CD14-positive monocyte (primary cell): ENCODE measurements around the gene CENPC. TPM values are rescaled to one million over a fixed set of nuclear protein-coding genes. Genes with fewer than 3 reads are reported as not detected.

ENCODE experiments used
- DNase-seq, 3 donors: peaks; one replicate each; pipeline ENCODE4 v3.0.0-alpha.2; 2011 to 2022
- H2AFZ ChIP-seq: 2 replicates; pipeline ENCODE4 v1.6.0; 2012; ENCODE audit warnings: mild to moderate bottlenecking, low read depth, low read length, inconsistent platforms; ENCODE audit not compliant: insufficient read depth, poor library complexity, severe bottlenecking
- H3K27ac ChIP-seq, 2 donors: 1 replicate in 1 of 2; 2 replicates in 1 of 2; pipeline ENCODE4 v1.5.1; 2012 to 2013; ENCODE audit warnings: low read length in 2 of 2, control low read depth in 1 of 2, inconsistent platforms in 1 of 2, low read depth in 1 of 2, mild to moderate bottlenecking in 1 of 2
- H3K27me3 ChIP-seq, 2 donors: one replicate each; pipeline versions ENCODE4 v1.6.0 to v1.6.1; 2011 to 2013; ENCODE audit warnings: low read length in 2 of 2; ENCODE audit not compliant: control insufficient read depth in 2 of 2, insufficient read depth in 2 of 2
- H3K36me3 ChIP-seq, 2 donors: replicated peaks in 1 of 2; 1 replicate in 1 of 2; 2 replicates in 1 of 2; pipeline versions ENCODE4 v1.5.1 to v1.6.1; 2012 to 2013; ENCODE audit warnings: low read length in 2 of 2, control low read depth in 1 of 2, inconsistent platforms in 1 of 2, mild to moderate bottlenecking in 1 of 2; ENCODE audit not compliant: insufficient read depth in 2 of 2, control insufficient read depth in 1 of 2
- H3K4me1 ChIP-seq, 2 donors: 1 replicate in 1 of 2; 2 replicates in 1 of 2; pipeline versions ENCODE4 v1.5.1 to v1.6.1; 2012 to 2013; ENCODE audit warnings: low read length in 2 of 2, control low read depth in 1 of 2, inconsistent platforms in 1 of 2, mild to moderate bottlenecking in 1 of 2, moderate library complexity in 1 of 2; ENCODE audit not compliant: insufficient read depth in 2 of 2, control insufficient read depth in 1 of 2
- H3K4me2 ChIP-seq: replicated peaks from 2 replicates; pipeline ENCODE3; 2012; ENCODE audit warnings: low read length, moderate library complexity, mild to moderate bottlenecking; ENCODE audit not compliant: poor library complexity, severe bottlenecking; ENCODE audit errors: extremely low read depth
- H3K4me3 ChIP-seq, 3 experiments: fragments of 200-600 bp in 1 of 3; sonication (generic) in 1 of 3; replicated peaks in 1 of 3; 1 replicate in 2 of 3; 2 replicates in 1 of 3; pipeline ENCODE4 v1.5.1; 2011 to 2013; ENCODE audit warnings: low read length in 3 of 3, mild to moderate bottlenecking in 3 of 3, control low read depth in 2 of 3, low read depth in 2 of 3, inconsistent platforms in 1 of 3, moderate library complexity in 1 of 3
- H3K79me2 ChIP-seq: 2 replicates; pipeline ENCODE4 v1.6.0; 2012; ENCODE audit warnings: mild to moderate bottlenecking, control low read depth, inconsistent platforms, low read length, moderate library complexity; ENCODE audit not compliant: insufficient read depth
- H3K9ac ChIP-seq: 2 replicates; pipeline ENCODE4 v1.6.0; 2017; ENCODE audit warnings: low read length, mild to moderate bottlenecking; ENCODE audit not compliant: insufficient read depth, poor library complexity, severe bottlenecking
- H3K9me3 ChIP-seq, 2 donors: replicated peaks in 1 of 2; 1 replicate in 1 of 2; 2 replicates in 1 of 2; pipeline versions ENCODE4 v1.5.1 to v1.6.1; 2012 to 2013; ENCODE audit warnings: low read length in 2 of 2, control low read depth in 1 of 2; ENCODE audit not compliant: control insufficient read depth in 1 of 2, insufficient read depth in 1 of 2
- H4K20me1 ChIP-seq: 2 replicates; pipeline ENCODE4 v1.6.0; 2012; ENCODE audit warnings: mild to moderate bottlenecking, low read length, control low read depth, moderate library complexity; ENCODE audit not compliant: insufficient read depth
- H3K27ac Mint-ChIP-seq, 7 donors: one replicate each; pipeline ENCODE4 v1.8.0; 2020; ENCODE audit warnings: mild to moderate bottlenecking in 7 of 7, mixed read lengths in 7 of 7, moderate library complexity in 6 of 7, inconsistent platforms in 2 of 7
- H3K27me3 Mint-ChIP-seq, 3 donors: one replicate each; pipeline ENCODE4 v1.8.0; 2021 to 2022; ENCODE audit warnings: low read depth in 3 of 3, mild to moderate bottlenecking in 3 of 3, mixed read lengths in 3 of 3, moderate library complexity in 3 of 3, inconsistent platforms in 1 of 3
- H3K36me3 Mint-ChIP-seq, 2 donors: one replicate each; pipeline ENCODE4 v1.8.0; 2020; ENCODE audit warnings: mixed read lengths in 2 of 2, inconsistent platforms in 1 of 2, mild to moderate bottlenecking in 1 of 2
- H3K4me1 Mint-ChIP-seq: one replicate; pipeline ENCODE4 v1.8.0; 2020; ENCODE audit warnings: mild to moderate bottlenecking, mixed read lengths
- H3K4me3 Mint-ChIP-seq, 2 donors: one replicate each; pipeline ENCODE4 v1.8.0; 2020; ENCODE audit warnings: mild to moderate bottlenecking in 2 of 2, mixed read lengths in 2 of 2, moderate library complexity in 1 of 2
- H3K9me3 Mint-ChIP-seq, 7 donors: one replicate each; pipeline ENCODE4 v1.8.0; 2020 to 2022; ENCODE audit warnings: mixed read lengths in 7 of 7, mild to moderate bottlenecking in 6 of 7, moderate library complexity in 6 of 7, inconsistent platforms in 2 of 7
- WGBS: methylation state at CpG from one replicate; pipeline ENCODE4 v1.1.5; 2013; ENCODE audit warnings: missing lambda C conversion rate; ENCODE audit not compliant: insufficient coverage; 5-methylcytosine and 5-hydroxymethylcytosine counted together
- intact Hi-C, 2 donors: fragments of 100-400 bp; cut with micrococcal nuclease; formaldehyde crosslinking; loops; one replicate each; pipeline versions ENCODE4 v1.15.0 to v1.15.1; 2023
- polyA plus RNA-seq, 3 donors: library from polyadenylated mRNA; depleted of rRNA in 1 of 3; unstranded in 2 of 3; stranded (reverse) in 1 of 3; fragments of 300-500 nt in 2 of 3; fragments of >200 nt in 1 of 3; fragmentation: Illumina TruSeq in 2 of 3; gene quantifications; 1 replicate in 2 of 3; 2 replicates in 1 of 3; pipeline ENCODE4 v1.2.3, GENCODE V29; 2012 to 2021
- TF ChIP-seq, protein P1 (sequence below): fragments of 200-600 bp; IDR thresholded peaks from one replicate; pipeline ENCODE4 v1.8.0; 2022; ENCODE audit warnings: antibody characterized with exemption, mild to moderate bottlenecking

The CENPC gene
- polyA plus RNA-seq, 3 donors = 6.3 to 7.2 (median 6.7) TPM

DNA sequence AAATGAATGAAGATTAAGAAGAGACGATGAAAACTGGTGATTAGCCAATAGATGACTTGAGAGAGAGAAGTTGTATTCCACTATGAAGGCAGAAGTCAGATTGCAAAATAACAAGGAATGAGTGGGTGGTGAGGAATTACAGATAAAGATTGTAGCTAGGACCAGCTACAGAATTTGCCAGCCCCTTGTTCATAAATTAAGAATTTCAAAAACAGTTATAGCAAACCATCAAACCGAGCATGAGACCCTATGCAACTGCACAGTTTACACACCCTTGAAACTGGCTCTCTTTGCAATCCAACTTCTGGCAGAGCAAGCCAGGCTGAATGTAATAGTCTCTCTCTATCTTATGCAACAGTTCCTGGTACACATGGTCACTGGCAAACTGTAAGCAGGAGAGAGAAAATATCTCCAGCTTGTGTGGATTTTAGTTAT is 48.5 kb upstream of the CENPC start:
- no peaks in the 10 kb centered on the region for H3K4me1 ChIP-seq
- H3K27ac ChIP-seq = no peak overlapping the region
- no peak for DNase-seq
- no peak overlapping the region for H2AFZ ChIP-seq
- Mint-ChIP-seq H3K9me3 (peaks cover 0 to 5% (median 3%) of the 10 kb centered on the region in 7 donors), H3K27me3 (no peaks in the 10 kb centered on the region), H3K27ac (no peak overlapping the region), H3K4me3 (no peak overlapping the region), H3K4me1 (peaks cover 7% of the 10 kb centered on the region), H3K36me3 (no peaks in the 10 kb centered on the region)
- no peak overlapping the region for H3K4me3 ChIP-seq
- H3K9me3 ChIP-seq = no peaks in the 10 kb centered on the region
- intact Hi-C loops = no loop called here
- 19% methylated on average over 2 of the region's 2 CpGs for WGBS
- no peak overlapping the region for H3K9ac ChIP-seq
- H3K36me3 ChIP-seq = no peaks in the 10 kb centered on the region
- TF ChIP-seq, protein P1, sequence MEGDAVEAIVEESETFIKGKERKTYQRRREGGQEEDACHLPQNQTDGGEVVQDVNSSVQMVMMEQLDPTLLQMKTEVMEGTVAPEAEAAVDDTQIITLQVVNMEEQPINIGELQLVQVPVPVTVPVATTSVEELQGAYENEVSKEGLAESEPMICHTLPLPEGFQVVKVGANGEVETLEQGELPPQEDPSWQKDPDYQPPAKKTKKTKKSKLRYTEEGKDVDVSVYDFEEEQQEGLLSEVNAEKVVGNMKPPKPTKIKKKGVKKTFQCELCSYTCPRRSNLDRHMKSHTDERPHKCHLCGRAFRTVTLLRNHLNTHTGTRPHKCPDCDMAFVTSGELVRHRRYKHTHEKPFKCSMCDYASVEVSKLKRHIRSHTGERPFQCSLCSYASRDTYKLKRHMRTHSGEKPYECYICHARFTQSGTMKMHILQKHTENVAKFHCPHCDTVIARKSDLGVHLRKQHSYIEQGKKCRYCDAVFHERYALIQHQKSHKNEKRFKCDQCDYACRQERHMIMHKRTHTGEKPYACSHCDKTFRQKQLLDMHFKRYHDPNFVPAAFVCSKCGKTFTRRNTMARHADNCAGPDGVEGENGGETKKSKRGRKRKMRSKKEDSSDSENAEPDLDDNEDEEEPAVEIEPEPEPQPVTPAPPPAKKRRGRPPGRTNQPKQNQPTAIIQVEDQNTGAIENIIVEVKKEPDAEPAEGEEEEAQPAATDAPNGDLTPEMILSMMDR = no peak
- no peaks in the 10 kb centered on the region for H4K20me1 ChIP-seq
- H3K79me2 ChIP-seq = no peaks in the 10 kb centered on the region
- H3K27me3 ChIP-seq = no peaks in the 10 kb centered on the region
- H3K4me2 ChIP-seq = no peak overlapping the region

DNA sequence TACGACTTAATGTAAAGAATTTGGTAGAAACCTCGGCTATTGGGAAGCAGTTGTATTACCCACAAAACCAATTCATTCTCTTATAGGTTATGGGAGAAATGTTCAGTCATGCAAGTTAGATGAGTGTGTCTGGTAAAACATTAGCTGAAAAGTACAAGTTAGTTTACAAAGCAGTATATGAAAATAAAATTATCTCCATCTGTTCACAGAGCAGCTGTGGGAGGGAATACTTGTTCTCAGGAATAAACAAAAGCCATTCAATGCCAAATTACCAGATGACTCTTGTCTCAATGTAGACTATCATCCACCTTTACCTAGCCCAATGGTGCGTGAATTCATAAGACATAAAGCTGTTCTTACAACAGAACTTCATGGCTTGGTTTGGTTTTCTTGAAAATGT is 41.9 kb upstream of the CENPC start:
- Histone ChIP-seq H3K4me1 (no peaks in the 10 kb centered on the region), H3K27me3 (no peaks in the 10 kb centered on the region), H3K4me2 (no peak overlapping the region), H2AFZ (no peak overlapping the region), H3K27ac (no peak overlapping the region), H3K79me2 (no peaks in the 10 kb centered on the region), H3K9ac (no peak overlapping the region), H4K20me1 (no peaks in the 10 kb centered on the region), H3K4me3 (no peak overlapping the region), H3K9me3 (no peaks in the 10 kb centered on the region), H3K36me3 (no peaks in the 10 kb centered on the region)
- H3K36me3 Mint-ChIP-seq = no peaks in the 10 kb centered on the region
- intact Hi-C loops = no loop called here
- H3K27me3 Mint-ChIP-seq = no peaks in the 10 kb centered on the region
- no CpG with 5 or more reads among the region's 3 CpGs for WGBS
- no peak overlapping the region for H3K4me3 Mint-ChIP-seq
- no peak overlapping the region for H3K27ac Mint-ChIP-seq
- no peaks in the 10 kb centered on the region for H3K4me1 Mint-ChIP-seq
- no peak for DNase-seq
- H3K9me3 Mint-ChIP-seq = no peaks in the 10 kb centered on the region
- TF ChIP-seq, protein P1 = no peak
